Brain microvascular endothelial cell (primary cell): ENCODE data around the gene DAAM2.

ENCODE experiments used
- DNase-seq: peaks from one replicate; pipeline ENCODE4 v3.0.0-alpha.2; 2020
- H3K27ac ChIP-seq: fragments of 250-450 bp; sonication (Bioruptor Pico); 2 replicates; pipeline ENCODE4 v1.5.1; 2020; ENCODE audit warnings: mild to moderate bottlenecking, moderate library complexity
- H3K27me3 ChIP-seq: fragments of 250-450 bp; sonication (Bioruptor Pico); replicated peaks from 2 replicates; pipeline ENCODE4 v1.5.1; 2020; ENCODE audit warnings: mild to moderate bottlenecking
- H3K36me3 ChIP-seq: fragments of 250-450 bp; sonication (Bioruptor Pico); replicated peaks from 2 replicates; pipeline ENCODE4 v1.5.1; 2020; ENCODE audit warnings: mild to moderate bottlenecking
- H3K4me3 ChIP-seq: 2 replicates; pipeline ENCODE4 v1.5.1; 2011; ENCODE audit warnings: low read depth, mild to moderate bottlenecking, control low read depth, low read length, moderate library complexity
- CTCF ChIP-seq: IDR thresholded peaks from 2 replicates; pipeline ENCODE4 v1.5.1; 2011; ENCODE audit warnings: low read depth, mild to moderate bottlenecking, moderate library complexity, low read length, control low read depth, inconsistent platforms; ENCODE audit errors: missing control alignments
- in situ Hi-C: cut with HindIII; loops from 2 replicates; pipeline ENCODE4 v1.10.0; 2017; ENCODE audit warnings: low sequenced_read_pairs, low pct_ligation_motif_present

Gene DAAM2

GRCh38 chr6:39925191-39925930 lies 133.2 kb downstream of the DAAM2 start:
- no peak for DNase-seq
- Histone ChIP-seq H3K4me3 (no peak overlapping the region), H3K36me3 (peaks cover 5% of the 10 kb centered on the region), H3K27me3 (no peaks in the 10 kb centered on the region), H3K27ac (no peak overlapping the region)
- in situ Hi-C loops, result no loop called here
- TF ChIP-seq CTCF, result no peak

GRCh38 chr6:39925931-39926290 lies 133.7 kb downstream of the DAAM2 start:
- H3K4me3 ChIP-seq, result no peak overlapping the region
- DNase-seq, result no peak
- no peak for TF ChIP-seq CTCF
- in situ Hi-C loops, result no loop called here
- H3K27ac ChIP-seq, result no peak overlapping the region
- peaks cover 5% of the 10 kb centered on the region for H3K36me3 ChIP-seq
- no peaks in the 10 kb centered on the region for H3K27me3 ChIP-seq

- H3K27me3 ChIP-seq, result no peaks in the 10 kb centered on the region
- no peak for TF ChIP-seq CTCF
- DNase-seq, result no peak
- no peak overlapping the region for H3K4me3 ChIP-seq
- H3K36me3 ChIP-seq, result peaks cover 5% of the 10 kb centered on the region
- in situ Hi-C loops, result no loop called here
- no peak overlapping the region for H3K27ac ChIP-seq
Observed at GRCh38 chr6:39926668-39927067, 134.5 kb downstream of the DAAM2 start.

GRCh38 chr6:39927159-39927558 lies 135.0 kb downstream of the DAAM2 start:
- Histone ChIP-seq H3K36me3 (peaks cover 5% of the 10 kb centered on the region), H3K27ac (no peak overlapping the region), H3K4me3 (no peak overlapping the region), H3K27me3 (no peaks in the 10 kb centered on the region)
- peak; percentile 56 for DNase-seq
- no peak for TF ChIP-seq CTCF
- in situ Hi-C loops, result no loop called here

- H3K27me3 ChIP-seq, result no peaks in the 10 kb centered on the region
- H3K36me3 ChIP-seq, result peaks cover 5% of the 10 kb centered on the region
- DNase-seq, result peak; percentile 25
- H3K4me3 ChIP-seq, result no peak overlapping the region
- no peak for TF ChIP-seq CTCF
- in situ Hi-C loops, result no loop called here
- peak overlapping the region; percentile 42 for H3K27ac ChIP-seq
Observed at GRCh38 chr6:39929039-39929732, 137.0 kb downstream of the DAAM2 start.
